Loucy (cell line): ENCODE results near the gene ITPRIPL1.

Experiments
- CTCF ChIP-seq: fragments of 200-600 bp; sonication (generic); conservative IDR thresholded peaks from 2 replicates; pipeline ENCODE4 v1.5.1; 2014; ENCODE audit warnings: mild to moderate bottlenecking, antibody characterized with exemption, low read length
- EZH2phosphoT487 ChIP-seq: fragments of 200-600 bp; IDR thresholded peaks from 2 replicates; pipeline ENCODE4 v1.6.1; 2018; ENCODE audit warnings: antibody characterized with exemption, mild to moderate bottlenecking, moderate library complexity, borderline replicate concordance

- TF ChIP-seq CTCF (no peak), EZH2phosphoT487 (no peak)
Observed at GRCh38 chr2:96336104-96336775, 11.1 kb downstream of the ITPRIPL1 start.
